ENCODE data around the gene OLFML1. TPM values are rescaled to one million over a fixed set of nuclear protein-coding genes. Genes with fewer than 3 reads are reported as not detected.
A peak's percentile ranks its signal among the peaks of the same experiment; 100 is the strongest.

The OLFML1 gene
- polyA plus RNA-seq, 10 donors = 47.5 to 79.7 (median 52.9) TPM

DNA sequence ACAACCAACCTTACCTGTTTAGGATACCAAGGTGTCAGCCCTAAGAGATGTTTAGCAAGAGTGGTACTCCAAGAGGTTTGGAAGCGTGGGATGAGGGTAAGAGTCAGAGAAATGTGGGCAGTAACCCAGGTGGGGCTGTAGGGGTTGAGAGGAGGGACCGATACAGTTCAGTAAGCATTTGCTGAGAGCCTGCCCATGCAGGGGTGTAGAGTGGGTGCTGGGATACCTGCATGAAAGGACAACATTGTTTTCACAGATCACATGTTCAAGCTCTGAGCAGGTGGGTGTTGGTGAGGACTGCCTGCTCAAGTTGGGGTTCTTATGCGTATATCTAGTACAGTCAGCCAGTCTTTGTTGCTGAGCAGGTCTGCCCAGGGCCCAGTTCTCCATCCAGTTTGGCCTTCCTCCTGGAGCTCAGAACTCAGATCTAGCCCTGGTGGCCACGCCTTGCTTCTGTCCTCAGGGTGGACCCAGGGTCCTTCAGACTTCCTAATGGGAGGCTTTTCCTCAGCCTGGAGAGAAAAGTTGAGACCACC, 43.3 kb downstream of the OLFML1 start:
- no peak for DNase-seq

DNA sequence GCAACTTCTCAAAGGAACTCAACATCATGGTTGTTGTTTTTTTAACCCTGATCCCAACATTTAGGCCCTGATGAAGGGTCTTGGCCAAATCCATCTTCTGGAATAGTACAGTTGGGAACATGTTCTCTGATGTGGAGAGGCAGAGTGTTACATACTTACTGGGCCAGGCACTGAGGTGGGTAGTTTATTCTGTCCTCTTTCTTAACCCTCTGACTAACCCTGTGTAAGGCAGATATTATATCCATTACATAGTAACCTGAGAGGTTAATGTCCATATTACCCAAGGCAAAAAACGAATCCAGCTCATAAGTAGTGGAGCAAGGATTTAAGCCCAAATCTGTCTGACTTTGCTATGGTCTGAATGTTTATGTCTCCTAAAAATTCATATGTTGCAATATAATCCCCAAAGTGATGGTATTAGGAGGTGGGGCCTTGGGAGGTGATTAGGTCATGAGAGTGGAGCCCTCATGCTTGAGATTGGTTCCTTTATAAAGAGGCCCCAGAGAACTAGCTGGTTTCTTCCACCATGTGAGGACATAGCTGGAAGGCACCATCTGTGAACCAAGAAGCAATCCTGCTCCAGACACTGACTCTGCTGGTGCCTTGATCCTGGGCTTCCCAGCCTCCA, 44.8 kb downstream of the OLFML1 start:
- DNase-seq = no peak

DNA sequence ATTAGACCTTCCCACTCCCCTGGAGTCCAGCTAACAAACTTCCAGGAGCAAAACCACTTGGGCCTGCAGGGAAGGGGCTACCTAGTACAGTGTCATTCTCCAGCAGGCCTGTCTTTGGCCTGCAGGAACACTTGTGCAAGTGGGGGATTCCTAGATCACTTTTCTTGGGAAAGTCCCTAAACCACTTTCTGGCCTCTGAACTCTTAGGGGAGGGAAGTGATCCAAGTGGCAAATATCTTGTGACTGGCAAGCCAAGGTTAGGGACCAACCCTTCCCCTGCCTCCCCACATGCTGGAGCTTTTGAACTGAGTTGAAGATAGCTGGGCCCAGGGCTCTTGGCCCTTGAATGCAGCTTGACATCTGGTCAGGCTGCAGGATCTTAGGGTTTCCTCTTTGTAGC, 45.7 kb downstream of the OLFML1 start:
- no peak for DNase-seq

DNA sequence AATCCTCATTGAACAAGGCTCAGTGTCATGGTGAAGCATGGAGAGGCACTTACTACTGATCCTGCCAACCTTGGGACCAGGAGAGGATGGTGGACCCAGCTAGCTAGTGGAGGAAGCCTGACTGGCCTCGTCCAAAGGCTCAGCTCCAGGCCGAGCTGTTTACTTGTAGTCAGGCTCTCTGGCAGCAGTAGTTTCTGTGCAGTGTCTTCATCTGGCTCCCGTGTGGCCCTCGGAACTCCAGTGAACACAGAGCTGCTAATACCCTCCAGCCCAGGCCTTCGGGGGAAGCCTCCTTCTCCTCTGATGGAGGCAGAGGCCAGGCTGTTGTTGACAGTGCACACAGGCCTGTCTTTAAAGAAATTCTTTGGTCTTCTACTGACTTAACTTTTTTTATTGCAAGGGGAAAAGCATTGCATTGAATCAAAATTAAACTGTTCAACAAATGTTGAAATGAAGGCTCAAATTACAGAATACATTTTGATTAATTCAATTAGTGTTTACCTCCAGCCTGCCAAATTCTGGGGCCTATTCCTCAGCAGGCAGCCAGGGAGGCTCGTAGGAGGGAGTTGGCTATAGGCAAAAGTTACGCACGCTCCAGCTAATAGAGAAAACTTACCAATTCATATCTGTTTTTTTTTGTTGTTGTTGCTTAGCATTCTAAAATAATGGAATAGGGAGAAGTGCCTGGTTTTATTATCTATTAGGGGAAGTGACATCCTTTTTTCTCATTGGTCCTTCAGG, 47.3 kb downstream of the OLFML1 start:
- peak in 2 of 3 donors; percentile 26 to 55 for DNase-seq

DNA sequence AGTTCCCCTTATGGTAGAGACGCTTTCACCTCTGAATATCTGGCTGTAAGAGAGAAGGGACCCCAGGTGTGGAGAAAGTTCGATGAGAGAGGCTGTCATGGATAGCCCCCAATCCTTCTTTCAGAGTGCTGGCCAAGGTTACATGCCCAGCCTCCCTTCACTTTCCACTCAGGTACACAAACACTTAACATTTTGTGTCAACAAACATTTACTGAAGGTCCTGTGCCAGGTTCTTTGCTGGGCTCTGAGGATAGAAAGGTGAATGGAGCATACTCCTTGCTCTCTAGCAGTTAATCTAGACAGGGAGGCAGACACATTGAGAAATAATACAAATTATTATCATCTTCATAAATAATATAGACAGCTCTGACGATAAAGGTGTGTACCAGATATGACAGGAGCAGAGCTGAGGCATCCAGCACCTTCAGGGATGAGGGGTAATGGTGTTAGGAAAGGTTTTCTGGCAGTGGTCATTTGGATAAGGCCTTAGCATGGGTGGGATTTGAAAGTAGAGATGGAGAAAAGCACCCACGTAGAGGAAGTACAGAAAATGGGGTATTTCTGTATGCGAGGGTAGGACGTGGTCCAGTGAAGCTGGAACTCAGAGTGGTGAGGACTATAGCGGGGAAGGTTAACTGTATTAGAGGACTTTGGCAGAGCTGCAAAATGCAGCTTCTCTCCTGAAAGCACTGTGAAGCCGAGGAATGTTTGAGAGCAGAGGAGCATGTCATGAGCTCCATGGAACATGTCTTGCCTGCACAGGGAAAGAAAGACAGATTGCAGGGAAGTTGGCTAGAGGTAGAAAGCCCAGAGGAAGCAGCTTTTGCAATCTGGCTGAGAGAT, 48.1 kb downstream of the OLFML1 start:
- no peak for DNase-seq

DNA sequence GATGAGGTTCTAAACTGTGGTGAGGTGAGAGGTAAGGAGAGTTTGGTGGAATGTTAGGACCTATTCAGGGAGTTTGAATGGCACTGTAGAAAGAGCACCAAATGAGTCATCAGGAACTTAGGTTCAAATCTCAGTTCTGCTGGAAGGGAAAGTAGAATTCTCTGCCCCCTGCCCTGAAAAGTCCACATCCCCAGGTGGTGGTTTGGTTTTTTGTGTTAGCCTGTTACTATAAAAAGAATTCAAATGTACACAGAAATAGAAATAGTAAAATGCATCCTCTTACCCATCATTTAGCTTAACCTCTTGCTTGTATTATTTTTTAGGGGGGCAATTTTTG, 48.7 kb downstream of the OLFML1 start:
- DNase-seq = no peak

DNA sequence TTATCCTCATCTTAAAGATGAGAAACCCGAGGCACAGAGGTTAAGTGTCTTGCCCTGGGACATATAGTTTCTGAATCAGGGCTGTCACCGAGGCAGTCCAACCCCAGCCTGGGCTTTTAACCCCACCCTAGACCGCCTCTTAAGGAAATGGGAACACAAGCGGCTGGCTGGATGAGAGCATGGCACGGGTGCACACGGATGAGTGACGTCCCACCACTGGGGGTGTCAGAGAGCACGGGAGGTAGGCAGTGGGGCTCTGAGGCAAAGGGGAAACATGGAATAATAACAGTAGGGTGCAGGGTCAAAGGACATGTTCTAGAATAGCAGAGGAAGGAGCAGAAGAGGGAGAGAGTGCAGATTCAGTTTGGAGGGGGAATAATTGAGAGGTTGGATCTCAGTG, 50.8 kb downstream of the OLFML1 start:
- no peak for DNase-seq

DNA sequence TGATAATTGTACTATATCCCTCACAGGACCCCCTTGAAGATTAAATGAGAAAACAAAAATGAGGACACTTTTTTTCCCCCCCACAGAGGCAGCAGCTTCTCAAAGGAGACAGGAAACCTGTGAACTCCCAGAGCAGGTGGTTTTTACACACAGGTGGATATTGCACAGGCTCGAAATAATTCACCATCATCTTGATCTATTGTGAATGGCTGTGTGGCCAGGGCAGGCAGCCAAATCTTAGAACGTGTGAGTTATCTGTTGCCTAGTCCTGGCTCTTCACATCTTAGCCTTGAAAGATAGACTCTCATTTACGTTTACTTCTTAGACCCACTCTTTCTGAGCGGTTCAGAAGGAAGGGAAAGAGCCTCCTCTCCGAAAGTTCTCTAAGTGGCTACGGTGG, 52.0 kb downstream of the OLFML1 start:
- no peak for DNase-seq

DNA sequence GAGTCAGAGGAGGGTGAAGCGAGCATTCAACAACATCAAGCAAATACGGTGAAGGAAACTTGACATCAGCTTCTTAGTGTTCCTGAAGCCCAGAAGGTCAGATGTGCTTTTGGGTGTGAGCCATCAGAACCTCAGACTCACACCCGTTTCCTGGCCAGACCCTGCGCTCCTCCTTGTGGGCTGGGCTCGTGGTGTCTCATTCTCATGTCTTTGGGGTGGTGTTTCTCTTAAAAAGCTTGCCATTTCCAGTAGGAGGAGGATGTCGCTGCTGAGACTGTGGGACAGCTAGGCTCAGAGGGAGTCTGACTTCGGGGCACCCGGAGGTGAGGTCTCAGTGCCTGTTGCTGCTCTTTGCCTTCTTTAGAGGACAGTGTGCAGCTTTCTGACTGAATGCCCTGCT, 52.7 kb downstream of the OLFML1 start:
- peak in 1 of 3 donors; percentile 21 for DNase-seq

DNA sequence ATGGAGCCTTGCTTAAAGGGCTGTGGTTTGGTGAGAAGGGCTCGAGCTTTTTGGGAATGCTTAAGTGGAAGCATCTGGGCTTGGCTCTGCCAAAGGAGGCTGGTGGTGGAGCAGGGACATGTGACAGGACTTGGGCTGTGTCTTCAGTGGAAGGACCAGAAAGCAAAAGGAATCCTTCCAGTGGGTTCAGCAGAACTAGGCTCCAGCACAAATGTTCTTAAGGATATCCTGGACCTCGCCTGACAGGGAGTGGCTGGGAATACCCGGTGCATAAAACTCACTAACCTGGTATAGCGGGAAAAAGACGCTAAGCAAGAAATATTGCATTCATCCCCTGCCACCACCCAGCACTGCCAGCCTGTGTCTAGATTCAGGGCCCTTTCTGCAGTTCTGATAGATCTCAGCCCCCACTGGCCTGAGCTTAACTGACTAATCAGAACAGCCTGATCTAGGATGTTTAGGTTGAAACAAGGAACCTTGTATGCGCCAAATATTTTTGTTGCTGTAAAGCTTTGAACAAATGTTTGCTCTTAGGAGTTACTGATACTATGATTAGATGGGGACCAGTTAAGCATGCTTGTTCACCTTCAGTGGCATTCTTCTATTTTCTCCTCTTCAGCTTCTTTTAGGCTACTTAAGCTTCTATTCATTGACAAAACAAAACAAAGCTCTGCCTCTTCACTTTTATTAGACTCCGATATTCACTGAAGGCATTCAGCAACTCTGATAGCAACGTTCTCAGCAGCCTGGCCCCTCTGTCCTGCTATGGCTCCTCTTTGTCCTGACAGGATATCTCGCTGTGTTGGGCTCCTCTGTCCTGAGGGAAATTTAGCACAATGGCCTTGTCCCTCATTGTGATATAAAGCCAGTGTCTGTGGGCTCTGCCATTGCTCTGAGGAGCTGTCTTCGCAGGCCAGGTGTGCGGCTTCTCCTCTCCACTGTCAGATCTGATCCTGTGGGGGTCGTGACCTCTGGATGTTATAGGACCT, 53.5 kb downstream of the OLFML1 start:
- DNase-seq = no peak

DNA sequence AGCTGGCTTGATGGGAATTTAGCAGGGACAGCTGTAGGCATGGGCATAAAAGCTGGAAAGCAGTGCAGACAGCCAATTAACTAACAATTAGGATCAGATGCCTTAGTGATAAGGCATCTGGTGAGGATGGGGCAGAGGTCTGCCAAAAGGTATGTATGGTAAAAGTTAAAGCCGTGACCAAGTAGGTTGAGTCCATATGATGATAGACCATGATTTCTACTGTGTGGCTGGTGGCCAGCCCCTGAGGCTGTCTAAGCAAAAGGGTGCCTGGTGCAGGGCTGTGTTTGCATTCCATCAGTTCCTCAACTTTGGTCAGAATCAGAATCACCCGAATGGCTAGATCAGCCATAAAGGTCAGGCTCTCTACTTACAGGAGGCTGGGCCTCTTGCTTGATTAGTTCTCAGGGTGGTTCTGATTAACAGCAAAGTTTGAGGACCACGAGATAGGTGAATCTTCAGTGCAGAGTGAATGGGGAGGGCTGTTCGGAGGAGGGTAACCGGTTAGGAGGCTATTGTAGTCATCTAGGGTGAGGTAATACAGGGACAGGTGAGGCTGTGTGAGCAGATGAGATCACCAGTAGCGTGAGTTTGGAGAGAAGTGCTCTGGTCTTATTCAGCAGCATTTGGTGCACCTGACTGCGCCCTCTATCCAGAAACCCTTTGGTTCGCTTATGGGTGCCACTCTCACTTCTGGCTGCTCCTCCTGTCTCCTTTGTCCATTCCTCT, 55.7 kb downstream of the OLFML1 start:
- DNase-seq = no peak

DNA sequence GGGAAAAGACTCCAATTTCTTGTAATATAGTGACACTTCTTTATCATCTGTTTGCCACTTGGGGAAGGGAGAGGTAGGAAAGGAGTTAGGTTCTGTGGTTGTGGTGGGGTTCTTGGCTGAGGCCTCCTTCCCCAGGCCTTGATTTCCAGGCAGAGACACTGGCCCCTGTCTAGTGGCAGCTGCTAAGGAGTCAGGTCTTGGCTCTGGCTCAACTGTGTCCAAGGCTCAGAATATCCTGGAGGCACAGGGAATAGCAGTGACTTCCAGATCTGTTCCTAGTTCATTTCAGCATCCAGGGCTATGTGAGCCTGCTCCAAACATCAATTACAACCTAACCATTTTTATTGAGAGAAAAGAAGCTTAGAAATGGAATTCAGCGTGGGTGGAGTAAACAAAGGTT, 58.0 kb downstream of the OLFML1 start:
- peak in 2 of 3 donors; percentile 23 to 24 for DNase-seq

DNA sequence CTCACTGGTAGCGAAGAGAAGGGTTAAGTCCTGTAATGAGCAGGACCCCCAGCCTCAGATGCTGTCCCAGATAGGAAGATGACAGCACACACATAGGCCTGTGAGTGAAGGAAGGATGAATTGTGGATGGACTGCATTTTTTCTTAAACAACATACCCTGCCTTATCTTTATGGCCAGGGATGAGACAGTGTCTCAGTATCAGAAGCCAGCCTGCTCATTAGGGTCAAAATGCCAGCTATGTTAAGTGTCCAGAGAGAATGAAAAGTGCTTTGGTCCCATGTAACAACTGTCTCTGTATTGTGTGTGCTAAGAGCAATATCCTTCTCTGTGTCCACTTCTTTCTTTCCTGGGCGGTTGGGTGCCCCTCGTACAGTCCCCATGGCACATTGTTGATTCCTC, 58.7 kb downstream of the OLFML1 start:
- DNase-seq = no peak

DNA sequence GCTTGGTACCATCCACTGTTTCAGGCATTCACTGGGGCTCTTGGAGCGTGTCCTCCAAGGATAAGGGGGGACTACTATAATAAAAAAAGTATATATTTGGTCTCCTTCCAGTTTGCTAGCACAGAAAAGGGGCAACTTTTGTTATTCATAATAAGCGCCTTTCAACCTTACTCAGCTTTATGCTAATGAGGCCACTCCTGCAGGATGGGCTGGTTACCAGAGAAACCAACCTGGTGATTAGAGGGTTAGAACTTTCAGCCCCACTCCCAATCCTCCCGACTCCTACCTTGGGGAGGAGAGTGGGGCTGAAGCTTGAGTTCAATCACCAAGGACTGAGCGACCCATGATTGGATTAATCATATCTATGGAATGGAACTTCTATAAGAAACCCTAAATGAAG, 60.3 kb downstream of the OLFML1 start:
- no peak for DNase-seq

DNA sequence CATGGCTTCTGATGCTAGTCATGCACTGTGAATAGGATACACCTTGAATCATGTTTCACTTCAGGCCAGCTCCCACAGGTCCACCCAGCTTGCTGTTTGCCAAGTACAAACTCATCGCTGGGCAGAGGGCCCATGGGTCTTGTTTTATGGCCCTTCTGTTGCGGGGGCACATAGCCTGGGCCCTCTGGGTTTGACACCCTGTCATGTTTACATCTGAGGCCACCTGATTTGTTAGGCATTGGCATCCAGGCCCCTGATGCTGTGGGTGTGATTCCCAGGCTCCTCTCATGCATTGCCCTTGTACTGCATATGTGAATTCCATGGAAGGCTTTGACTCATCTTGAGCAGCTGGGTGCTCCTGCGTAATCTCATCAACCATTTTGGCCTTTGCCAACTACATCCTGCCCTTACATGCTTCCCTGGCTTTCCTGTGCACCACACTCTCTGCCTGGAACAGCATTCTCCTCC, 61.1 kb downstream of the OLFML1 start:
- DNase-seq = no peak

DNA sequence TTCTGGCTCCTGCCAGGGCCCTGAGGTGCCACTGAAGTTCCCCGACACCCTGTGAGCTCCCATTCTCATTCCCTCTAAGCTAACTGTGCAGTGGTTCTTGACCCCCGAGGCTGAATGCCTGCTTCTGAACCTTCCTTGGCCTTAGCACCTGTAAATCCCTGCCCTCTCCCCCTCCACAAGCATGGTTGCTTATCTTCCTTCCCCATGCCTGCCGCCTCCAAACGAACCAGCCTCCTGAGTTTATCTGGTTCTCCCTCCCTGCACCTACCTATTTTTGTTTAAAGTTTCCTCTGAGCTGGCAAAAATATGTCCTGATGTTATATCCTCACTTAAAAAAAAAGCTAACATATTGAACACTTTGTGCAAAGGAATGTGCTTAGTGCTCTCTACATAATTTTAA, 62.4 kb downstream of the OLFML1 start:
- DNase-seq = no peak

DNA sequence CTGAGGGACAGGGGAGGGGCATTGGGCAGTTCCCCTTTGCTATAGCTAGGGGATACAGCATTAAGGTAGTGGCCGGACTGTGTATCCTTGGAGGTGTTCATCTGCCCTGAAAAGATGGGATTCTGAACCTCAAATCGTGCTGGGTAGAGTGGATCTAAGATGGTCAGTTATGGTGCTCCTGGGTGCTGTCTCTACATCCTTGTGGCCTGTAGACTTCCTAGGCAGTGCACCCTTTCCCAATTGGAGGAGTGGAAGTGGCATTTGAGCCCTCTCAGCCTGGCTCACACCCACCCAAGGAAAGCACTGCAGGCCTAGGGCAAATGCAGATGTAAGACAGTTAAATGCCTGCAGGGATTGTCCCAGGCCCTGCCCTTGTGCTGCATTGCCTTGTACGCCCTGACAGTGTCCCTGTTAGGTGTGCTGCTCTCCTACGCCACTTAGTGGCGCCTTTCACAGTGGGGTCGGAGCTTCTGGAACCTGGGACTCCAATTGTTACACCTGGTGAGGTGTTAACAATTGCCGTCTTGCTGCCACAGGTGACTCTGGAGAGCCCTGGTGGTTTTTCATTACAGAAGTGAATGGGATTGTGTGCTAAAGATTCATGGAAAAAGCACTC, 63.5 kb downstream of the OLFML1 start:
- DNase-seq = no peak

DNA sequence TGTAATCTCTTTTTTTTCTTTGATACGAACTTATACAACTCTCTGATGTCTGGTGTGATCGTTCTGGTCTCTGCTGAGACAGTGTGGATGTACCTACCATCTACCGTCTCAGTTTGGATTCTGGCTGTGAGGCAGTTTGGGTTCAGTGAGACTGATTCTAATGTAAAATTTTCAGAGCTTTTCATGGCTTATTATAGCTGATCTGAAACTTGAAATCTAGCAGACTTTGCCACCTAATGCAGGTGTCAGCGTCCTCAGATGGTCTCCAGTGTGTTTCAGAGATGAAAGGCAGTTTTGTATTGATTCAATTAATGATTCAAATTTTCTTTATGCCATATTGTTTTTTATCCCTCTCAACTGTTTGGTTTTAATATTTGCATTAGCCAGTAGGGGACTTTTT, 64.4 kb downstream of the OLFML1 start:
- no peak for DNase-seq

DNA sequence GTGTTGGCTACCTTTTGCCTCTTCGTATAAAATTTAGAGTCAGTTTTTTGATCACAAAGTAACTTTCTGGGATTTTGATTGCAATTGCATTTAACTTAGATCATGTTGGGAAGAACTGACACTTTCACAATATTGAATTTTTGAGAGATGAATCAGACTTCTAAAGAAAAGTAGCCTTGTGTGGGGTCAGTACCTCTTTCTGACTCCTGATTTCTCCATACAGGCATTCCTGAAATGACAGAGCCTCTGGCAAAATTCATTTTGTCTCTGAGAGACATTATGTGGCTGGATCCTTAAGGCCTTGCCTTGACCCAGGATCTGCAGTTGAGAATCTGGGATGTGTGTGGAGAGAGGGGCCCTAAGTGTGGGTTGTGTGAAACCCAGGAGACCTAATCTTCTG, 66.3 kb downstream of the OLFML1 start:
- DNase-seq = peak in 1 of 3 donors; percentile 28

DNA sequence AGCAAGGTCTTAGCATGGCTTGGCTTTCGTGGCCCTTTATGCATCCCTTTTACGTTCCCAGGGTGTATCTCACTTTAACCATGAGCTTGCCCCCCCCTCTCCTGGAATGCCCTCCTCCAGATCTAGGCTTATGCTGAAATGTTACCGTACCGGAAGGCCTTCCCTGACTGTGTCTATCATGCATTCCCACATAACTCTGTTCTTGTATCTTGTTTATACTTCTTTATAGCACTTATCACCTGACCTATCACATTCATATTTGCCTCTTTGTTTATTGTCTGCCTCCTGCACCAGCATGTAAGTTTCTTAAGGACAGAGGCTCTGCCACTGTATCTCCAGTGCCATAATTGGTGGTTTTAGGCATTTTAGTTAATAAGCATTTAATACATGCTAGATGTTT, 67.4 kb downstream of the OLFML1 start:
- DNase-seq = no peak
